ENCODE results near the gene ANTXR1. TPM values are rescaled to one million over a fixed set of nuclear protein-coding genes. Genes with fewer than 3 reads are reported as not detected.

The ANTXR1 gene
- total RNA-seq, 1 experiment from 2014 or later: 25.7 TPM

DNA sequence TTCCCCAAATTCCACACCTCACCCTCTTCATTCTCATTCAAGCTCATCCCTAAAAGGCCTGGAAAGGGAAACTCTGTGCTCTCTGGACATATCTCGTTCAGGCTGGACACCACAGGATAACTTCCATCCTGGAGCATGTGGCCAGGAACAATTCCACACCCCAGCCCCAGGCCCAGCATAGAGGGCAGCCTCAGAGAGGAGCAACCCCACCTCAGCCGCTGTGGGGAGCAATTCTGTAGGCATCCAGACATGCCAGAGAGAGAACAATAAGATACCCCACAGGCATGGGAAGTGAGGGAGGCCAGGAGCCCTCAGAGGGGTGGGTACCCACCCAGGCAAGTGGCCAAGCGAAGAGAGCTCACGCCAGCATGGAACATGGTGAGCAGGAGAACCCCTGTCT is 230.7 kb downstream of the ANTXR1 start:
- RAD21 ChIA-PET (ENCODE audit: low non-redundant PET in 1 of 2, low total read pairs in 2 of 2, uncharacterized antibody in 2 of 2, unreplicated experiment in 2 of 2): no interaction called here
- no TSS peak for BruUV-seq (replicated peaks)
- H3K27ac ChIP-seq (ENCODE audit: low read depth, low read length): no peak overlapping the region
- H3K27me3 ChIP-seq (ENCODE audit: insufficient read depth, low read length): no peaks in the 10 kb centered on the region
- no peaks in the 10 kb centered on the region for H3K4me1 ChIP-seq (ENCODE audit: control insufficient read depth in 1 of 2, insufficient read depth in 2 of 2, low read length in 2 of 2)
- no peak overlapping the region for H3K9ac ChIP-seq (ENCODE audit: low read length)
- H3K79me2 ChIP-seq (ENCODE audit: insufficient read depth, low read length): no peaks in the 10 kb centered on the region
- no peaks in the 10 kb centered on the region for H3K9me2 ChIP-seq (ENCODE audit: insufficient read depth)
- no peak for ATAC-seq
- H3K4me2 ChIP-seq (ENCODE audit: low read length): no peak overlapping the region
- DNase-seq (ENCODE audit: low read depth, low spot score): no peak
- CTCF ChIA-PET: no interaction called here
- intact Hi-C loops (cut with micrococcal nuclease): no loop called here
- no peaks in the 10 kb centered on the region for H3K9me3 ChIP-seq (ENCODE audit: control insufficient read depth in 1 of 2, insufficient read depth in 1 of 2, low read depth in 1 of 2, low read length in 2 of 2)
- H2AFZ ChIP-seq (ENCODE audit: low read depth, low read length, poor library complexity, severe bottlenecking): no peak overlapping the region
- H4K20me1 ChIP-seq (ENCODE audit: insufficient read depth): no peaks in the 10 kb centered on the region
- POLR2A ChIA-PET: no interaction called here
- H3K4me3 ChIP-seq (replicated peaks in 1 of 2; ENCODE audit: low read depth in 1 of 2, low read length in 2 of 2): no peak overlapping the region
- no peaks in the 10 kb centered on the region for H3K36me3 ChIP-seq (ENCODE audit: control insufficient read depth in 1 of 2, insufficient read depth in 2 of 2, low read length in 2 of 2)
- TF ChIP-seq CEBPB (IDR thresholded peaks at IDR 0.05; ENCODE audit: low read depth) (no peak), POLR2AphosphoS5 (IDR thresholded peaks at IDR 0.05; ENCODE audit: low read depth, low read length) (no peak), CBX3 (IDR thresholded peaks at IDR 0.05; ENCODE audit: low read depth) (no peak), ELF1 (IDR thresholded peaks at IDR 0.05; ENCODE audit: borderline replicate concordance, low read depth) (no peak), SIN3A (IDR thresholded peaks at IDR 0.05; ENCODE audit: low read depth) (no peak)
- TF ChIP-seq, protein P1, sequence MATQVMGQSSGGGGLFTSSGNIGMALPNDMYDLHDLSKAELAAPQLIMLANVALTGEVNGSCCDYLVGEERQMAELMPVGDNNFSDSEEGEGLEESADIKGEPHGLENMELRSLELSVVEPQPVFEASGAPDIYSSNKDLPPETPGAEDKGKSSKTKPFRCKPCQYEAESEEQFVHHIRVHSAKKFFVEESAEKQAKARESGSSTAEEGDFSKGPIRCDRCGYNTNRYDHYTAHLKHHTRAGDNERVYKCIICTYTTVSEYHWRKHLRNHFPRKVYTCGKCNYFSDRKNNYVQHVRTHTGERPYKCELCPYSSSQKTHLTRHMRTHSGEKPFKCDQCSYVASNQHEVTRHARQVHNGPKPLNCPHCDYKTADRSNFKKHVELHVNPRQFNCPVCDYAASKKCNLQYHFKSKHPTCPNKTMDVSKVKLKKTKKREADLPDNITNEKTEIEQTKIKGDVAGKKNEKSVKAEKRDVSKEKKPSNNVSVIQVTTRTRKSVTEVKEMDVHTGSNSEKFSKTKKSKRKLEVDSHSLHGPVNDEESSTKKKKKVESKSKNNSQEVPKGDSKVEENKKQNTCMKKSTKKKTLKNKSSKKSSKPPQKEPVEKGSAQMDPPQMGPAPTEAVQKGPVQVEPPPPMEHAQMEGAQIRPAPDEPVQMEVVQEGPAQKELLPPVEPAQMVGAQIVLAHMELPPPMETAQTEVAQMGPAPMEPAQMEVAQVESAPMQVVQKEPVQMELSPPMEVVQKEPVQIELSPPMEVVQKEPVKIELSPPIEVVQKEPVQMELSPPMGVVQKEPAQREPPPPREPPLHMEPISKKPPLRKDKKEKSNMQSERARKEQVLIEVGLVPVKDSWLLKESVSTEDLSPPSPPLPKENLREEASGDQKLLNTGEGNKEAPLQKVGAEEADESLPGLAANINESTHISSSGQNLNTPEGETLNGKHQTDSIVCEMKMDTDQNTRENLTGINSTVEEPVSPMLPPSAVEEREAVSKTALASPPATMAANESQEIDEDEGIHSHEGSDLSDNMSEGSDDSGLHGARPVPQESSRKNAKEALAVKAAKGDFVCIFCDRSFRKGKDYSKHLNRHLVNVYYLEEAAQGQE (IDR thresholded peaks at IDR 0.05; ENCODE audit: low read depth): no peak
- TF ChIP-seq, protein P2, sequence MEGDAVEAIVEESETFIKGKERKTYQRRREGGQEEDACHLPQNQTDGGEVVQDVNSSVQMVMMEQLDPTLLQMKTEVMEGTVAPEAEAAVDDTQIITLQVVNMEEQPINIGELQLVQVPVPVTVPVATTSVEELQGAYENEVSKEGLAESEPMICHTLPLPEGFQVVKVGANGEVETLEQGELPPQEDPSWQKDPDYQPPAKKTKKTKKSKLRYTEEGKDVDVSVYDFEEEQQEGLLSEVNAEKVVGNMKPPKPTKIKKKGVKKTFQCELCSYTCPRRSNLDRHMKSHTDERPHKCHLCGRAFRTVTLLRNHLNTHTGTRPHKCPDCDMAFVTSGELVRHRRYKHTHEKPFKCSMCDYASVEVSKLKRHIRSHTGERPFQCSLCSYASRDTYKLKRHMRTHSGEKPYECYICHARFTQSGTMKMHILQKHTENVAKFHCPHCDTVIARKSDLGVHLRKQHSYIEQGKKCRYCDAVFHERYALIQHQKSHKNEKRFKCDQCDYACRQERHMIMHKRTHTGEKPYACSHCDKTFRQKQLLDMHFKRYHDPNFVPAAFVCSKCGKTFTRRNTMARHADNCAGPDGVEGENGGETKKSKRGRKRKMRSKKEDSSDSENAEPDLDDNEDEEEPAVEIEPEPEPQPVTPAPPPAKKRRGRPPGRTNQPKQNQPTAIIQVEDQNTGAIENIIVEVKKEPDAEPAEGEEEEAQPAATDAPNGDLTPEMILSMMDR (IDR thresholded peaks at IDR 0.05 in 2 of 3, conservative IDR thresholded peaks at IDR 0.05 in 1 of 3; ENCODE audit: borderline replicate concordance in 1 of 3, insufficient read depth in 1 of 3, low read depth in 2 of 3, low read length in 2 of 3): no peak
- TF ChIP-seq, protein P3, sequence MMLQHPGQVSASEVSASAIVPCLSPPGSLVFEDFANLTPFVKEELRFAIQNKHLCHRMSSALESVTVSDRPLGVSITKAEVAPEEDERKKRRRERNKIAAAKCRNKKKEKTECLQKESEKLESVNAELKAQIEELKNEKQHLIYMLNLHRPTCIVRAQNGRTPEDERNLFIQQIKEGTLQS (IDR thresholded peaks at IDR 0.05): no peak

Data from HCT116 (cell line).